ENCODE results near the gene SAT2. TPM values are rescaled to one million over a fixed set of nuclear protein-coding genes. Genes with fewer than 3 reads are reported as not detected.

The SAT2 gene
- total RNA-seq = 22.5 and 23.2 TPM in 2 replicates

GRCh38 chr17:7627250-7628121 is at the start of gene SAT2:
SAT2 (minus strand) TSS chr17:7627821; CDS start chr17:7627635, 186 bp downstream.

GRCh38 chr17:7650509-7651096 is 23.0 kb upstream of the SAT2 start, which contains the start of gene ATP1B2:
ATP1B2 (plus strand) TSS chr17:7650926; CDS start chr17:7651519, 593 bp downstream.

GRCh38 chr17:7629939-7630571 is 2.4 kb upstream of the SAT2 start, which contains the start of gene SHBG:
SHBG (plus strand) TSS chr17:7630135; CDS start chr17:7630173, 38 bp downstream.

GRCh38 chr17:7614425-7615264 is 13.0 kb downstream of the SAT2 start, which contains the start of gene FXR2:
FXR2 (minus strand) TSS chr17:7614897; CDS start chr17:7614532, 365 bp downstream.

GRCh38 chr17:7589891-7590691 is 37.5 kb downstream of the SAT2 start, which contains the start of gene SOX15:
SOX15 (minus strand) TSS chr17:7590094; CDS start chr17:7589676, 418 bp downstream.

GRCh38 chr17:7583253-7584109 is 44.1 kb downstream of the SAT2 start, which contains the start of gene MPDU1:
MPDU1 (plus strand) TSS chr17:7583852; CDS start chr17:7583863, 11 bp downstream.

GRCh38 chr17:7579001-7579833 is 48.4 kb downstream of the SAT2 start, which contains the start of gene CD68:
CD68 (plus strand) TSS chr17:7579638; CDS start chr17:7579678, 40 bp downstream.

Other genes starting within 250 kb of the SAT2 start
- gene TNK1, start 246.7 kb downstream of the SAT2 start, total RNA-seq = 5.8 and 10.6 TPM in 2 replicates
- gene PLSCR3, start 233.3 kb downstream of the SAT2 start, total RNA-seq = 12.6 and 28.2 TPM in 2 replicates
- gene TMEM256, start 223.7 kb downstream of the SAT2 start, total RNA-seq = 26.6 and 88.9 TPM in 2 replicates
- 1.4 and 6.1 TPM in 2 replicates for gene NLGN2, start 220.0 kb downstream of the SAT2 start, total RNA-seq
- gene SPEM1, start 207.5 kb downstream of the SAT2 start, total RNA-seq = not detected in 2 replicates
- not detected in 2 replicates for gene SPEM2, start 202.2 kb downstream of the SAT2 start, total RNA-seq
- not detected in 2 replicates for gene SPEM3, start 199.0 kb downstream of the SAT2 start, total RNA-seq
- 10.3 and 10.7 TPM in 2 replicates for gene TMEM102, start 192.4 kb downstream of the SAT2 start, total RNA-seq
- 19.1 and 44.3 TPM in 2 replicates for gene FGF11, start 188.3 kb downstream of the SAT2 start, total RNA-seq
- 7.6 and 14.7 TPM in 2 replicates for gene CHRNB1, start 182.8 kb downstream of the SAT2 start, total RNA-seq
- 17.4 and 37.4 TPM in 2 replicates for gene ZBTB4, start 148.2 kb downstream of the SAT2 start, total RNA-seq
- not detected in 2 replicates for gene SLC35G6, start 146.4 kb downstream of the SAT2 start, total RNA-seq
- 75.9 and 140 TPM in 2 replicates for gene POLR2A, start 143.5 kb downstream of the SAT2 start, total RNA-seq
- 0.34 and 2.5 TPM in 2 replicates for gene TNFSF12, start 78.8 kb downstream of the SAT2 start, total RNA-seq
- gene TNFSF13, start 69.1 kb downstream of the SAT2 start, total RNA-seq = 2.6 and 3.8 TPM in 2 replicates
- gene SENP3, start 65.9 kb downstream of the SAT2 start, total RNA-seq = 76.8 and 126 TPM in 2 replicates
- 8.3 and 13.7 TPM in 2 replicates for gene CD68, start 48.2 kb downstream of the SAT2 start, total RNA-seq
- gene MPDU1, start 44.0 kb downstream of the SAT2 start, total RNA-seq = 31.0 and 32.5 TPM in 2 replicates
- 38.7 and 54.0 TPM in 2 replicates for gene SOX15, start 37.7 kb downstream of the SAT2 start, total RNA-seq
- gene FXR2, start 12.9 kb downstream of the SAT2 start, total RNA-seq = 39.1 and 51.3 TPM in 2 replicates
- under 0.01 and 0.21 TPM in 2 replicates for gene SHBG, start 2.3 kb upstream of the SAT2 start, total RNA-seq
- not detected in 2 replicates for gene ATP1B2, start 23.1 kb upstream of the SAT2 start, total RNA-seq
- gene TP53, start 59.7 kb upstream of the SAT2 start, total RNA-seq = 26.7 and 40.1 TPM in 2 replicates
- gene WRAP53, start 60.7 kb upstream of the SAT2 start, total RNA-seq = 2.7 and 3.3 TPM in 2 replicates
- under 0.01 and 0.14 TPM in 2 replicates for gene EFNB3, start 77.4 kb upstream of the SAT2 start, total RNA-seq
- gene DNAH2, start 89.9 kb upstream of the SAT2 start, total RNA-seq = under 0.01 and 0.21 TPM in 2 replicates
- 5.5 and 35.3 TPM in 2 replicates for gene KDM6B, start 206.4 kb upstream of the SAT2 start, total RNA-seq
- under 0.01 and 0.85 TPM in 2 replicates for gene TMEM88, start 227.2 kb upstream of the SAT2 start, total RNA-seq
- gene NAA38, start 229.7 kb upstream of the SAT2 start, total RNA-seq = 18.2 and 27.3 TPM in 2 replicates
- gene CYB5D1, start 230.2 kb upstream of the SAT2 start, total RNA-seq = 15.7 and 16.4 TPM in 2 replicates